IPS DF 6.9 (cell line): ENCODE data around the gene PLEKHD1.
A peak's percentile ranks its signal among the peaks of the same experiment; 100 is the strongest.

ENCODE experiments used
- DNase-seq: peaks from one replicate; pipeline ENCODE4 v3.0.0-alpha.2; 2013; ENCODE audit warnings: low read depth, low spot score
- H3K27ac ChIP-seq: one replicate; pipeline ENCODE4 v1.5.1; 2013; ENCODE audit warnings: low read length, control low read depth
- H3K27me3 ChIP-seq: 2 replicates; pipeline ENCODE4 v1.6.1; 2013; ENCODE audit warnings: mild to moderate bottlenecking, low read length; ENCODE audit not compliant: control insufficient read depth, insufficient read depth
- H3K36me3 ChIP-seq: 2 replicates; pipeline ENCODE4 v1.6.1; 2013; ENCODE audit warnings: low read length; ENCODE audit not compliant: control insufficient read depth, insufficient read depth
- H3K4me1 ChIP-seq: 2 replicates; pipeline ENCODE4 v1.6.1; 2013; ENCODE audit warnings: low read length; ENCODE audit not compliant: control insufficient read depth, insufficient read depth
- H3K4me3 ChIP-seq: 2 replicates; pipeline ENCODE4 v1.5.1; 2013; ENCODE audit warnings: mild to moderate bottlenecking, low read length
- H3K9me3 ChIP-seq: 2 replicates; pipeline ENCODE4 v1.6.1; 2013; ENCODE audit warnings: low read length, inconsistent platforms; ENCODE audit not compliant: control insufficient read depth, insufficient read depth
- WGBS: extraction: QIAGEN DNeasy Blood & Tissue Kit; methylation state at CpG from one replicate; pipeline ENCODE4 v1.1.7; 2013; ENCODE audit warnings: mixed read lengths, missing lambda C conversion rate; ENCODE audit not compliant: insufficient read length, insufficient coverage; 5-methylcytosine and 5-hydroxymethylcytosine counted together

The PLEKHD1 gene

GRCh38 chr14:69570836-69571330, 86.4 kb downstream of the PLEKHD1 start:
- no peak for DNase-seq
- no peaks in the 10 kb centered on the region; the same call in 1 of the 2 replicates for H3K36me3 ChIP-seq
- H3K27me3 ChIP-seq = peaks cover 35% of the 10 kb centered on the region
- no peak overlapping the region for H3K27ac ChIP-seq
- H3K4me1 ChIP-seq = peaks cover 3% of the 10 kb centered on the region; the same call in 1 of the 2 replicates
- no CpG with 5 or more reads among the region's 7 CpGs for WGBS
- H3K9me3 ChIP-seq = no peaks in the 10 kb centered on the region
- no peak overlapping the region for H3K4me3 ChIP-seq

- Histone ChIP-seq H3K4me1 (peaks cover 3% of the 10 kb centered on the region; the same call in 1 of the 2 replicates), H3K36me3 (no peaks in the 10 kb centered on the region; the same call in 1 of the 2 replicates), H3K27ac (no peak overlapping the region), H3K4me3 (peak overlapping the region; percentile 17; the same call in 1 of the 2 replicates), H3K9me3 (no peaks in the 10 kb centered on the region), H3K27me3 (peaks cover 35% of the 10 kb centered on the region)
- DNase-seq = no peak
- no CpG with 5 or more reads among the region's 62 CpGs for WGBS
Measured at GRCh38 chr14:69571449-69572029, 87.0 kb downstream of the PLEKHD1 start.

- DNase-seq = no peak
- peaks cover 3% of the 10 kb centered on the region; the same call in 1 of the 2 replicates for H3K4me1 ChIP-seq
- no CpG with 5 or more reads among the region's 112 CpGs for WGBS
- no peaks in the 10 kb centered on the region; the same call in 1 of the 2 replicates for H3K36me3 ChIP-seq
- H3K4me3 ChIP-seq = peak overlapping the region; percentile 17; the same call in 1 of the 2 replicates
- peaks cover 35% of the 10 kb centered on the region for H3K27me3 ChIP-seq
- no peak overlapping the region for H3K27ac ChIP-seq
- H3K9me3 ChIP-seq = no peaks in the 10 kb centered on the region
Measured at GRCh38 chr14:69572030-69572840, 87.7 kb downstream of the PLEKHD1 start.

GRCh38 chr14:69572841-69573135, 88.3 kb downstream of the PLEKHD1 start:
- DNase-seq = no peak
- no peaks in the 10 kb centered on the region for H3K9me3 ChIP-seq
- H3K4me1 ChIP-seq = peaks cover 3% of the 10 kb centered on the region; the same call in 1 of the 2 replicates
- no CpG with 5 or more reads among the region's 40 CpGs for WGBS
- peaks cover 35% of the 10 kb centered on the region for H3K27me3 ChIP-seq
- no peak overlapping the region for H3K27ac ChIP-seq
- H3K4me3 ChIP-seq = no peak overlapping the region
- H3K36me3 ChIP-seq = no peaks in the 10 kb centered on the region; the same call in 1 of the 2 replicates

- H3K4me1 ChIP-seq = peaks cover 3% of the 10 kb centered on the region; the same call in 1 of the 2 replicates
- no peaks in the 10 kb centered on the region; the same call in 1 of the 2 replicates for H3K36me3 ChIP-seq
- no peak overlapping the region for H3K4me3 ChIP-seq
- no peak overlapping the region for H3K27ac ChIP-seq
- H3K27me3 ChIP-seq = peaks cover 35% of the 10 kb centered on the region
- no peaks in the 10 kb centered on the region for H3K9me3 ChIP-seq
- no CpG with 5 or more reads among the region's 51 CpGs for WGBS
- no peak for DNase-seq
Measured at GRCh38 chr14:69573205-69573830, 88.8 kb downstream of the PLEKHD1 start.

GRCh38 chr14:69573831-69574262, 89.3 kb downstream of the PLEKHD1 start:
- Histone ChIP-seq H3K27ac (no peak overlapping the region), H3K9me3 (no peaks in the 10 kb centered on the region), H3K4me1 (peaks cover 3% of the 10 kb centered on the region; the same call in 1 of the 2 replicates), H3K36me3 (no peaks in the 10 kb centered on the region; the same call in 1 of the 2 replicates), H3K27me3 (peaks cover 35% of the 10 kb centered on the region), H3K4me3 (no peak overlapping the region; the same call in 1 of the 2 replicates)
- DNase-seq = no peak
- WGBS = no CpG with 5 or more reads among the region's 15 CpGs

- Histone ChIP-seq H3K27ac (no peak within 1 kb of the TSS), H3K9me3 (no peaks in the 10 kb centered on the region), H3K4me3 (peak within 1 kb of the TSS; percentile 18; the same call in 1 of the 2 replicates), H3K27me3 (peaks cover 35% of the 10 kb centered on the region), H3K4me1 (peaks cover 3% of the 10 kb centered on the region; the same call in 1 of the 2 replicates), H3K36me3 (no peaks in the 10 kb centered on the region; the same call in 1 of the 2 replicates)
- DNase-seq = no peak
- WGBS = no CpG with 5 or more reads among the region's 52 CpGs
Measured at GRCh38 chr14:69574263-69574953, 89.9 kb downstream of the PLEKHD1 start, which contains the start of gene CCDC177. Gene CCDC177 (minus strand): TSS chr14:69574871. CDS start chr14:69573622, 1,249 bp downstream.

- Histone ChIP-seq H3K27ac (no peak overlapping the region), H3K9me3 (no peaks in the 10 kb centered on the region), H3K27me3 (peaks cover 33% of the 10 kb centered on the region), H3K36me3 (no peaks in the 10 kb centered on the region; the same call in 1 of the 2 replicates), H3K4me3 (no peak overlapping the region), H3K4me1 (peaks cover 3% of the 10 kb centered on the region; the same call in 1 of the 2 replicates)
- DNase-seq = no peak
- no CpG with 5 or more reads among the region's 5 CpGs for WGBS
Measured at GRCh38 chr14:69574954-69575295, 90.4 kb downstream of the PLEKHD1 start.

- Histone ChIP-seq H3K9me3 (no peaks in the 10 kb centered on the region), H3K36me3 (no peaks in the 10 kb centered on the region), H3K27ac (no peak overlapping the region), H3K4me3 (no peak overlapping the region), H3K4me1 (0 out of 2 replicates have a peak, but pooled peaks cover 2% of the 10 kb centered on the region), H3K27me3 (no peaks in the 10 kb centered on the region)
- no CpG with 5 or more reads among the region's 2 CpGs for WGBS
- no peak for DNase-seq
Measured at GRCh38 chr14:69579476-69579875, 94.9 kb downstream of the PLEKHD1 start.
